ENCODE measurements around the gene MLLT6.

Gene MLLT6

GRCh38 chr17:38674749-38675615 is 30.1 kb upstream of the MLLT6 start, which contains the start of gene EPOP:
TSS of gene EPOP (minus strand) at chr17:38674957. CDS start at chr17:38674495, 462 bp downstream.
- DNase-seq (ENCODE audit: low spot score): peak; percentile 83

- peak; percentile 76 for DNase-seq (ENCODE audit: low spot score)
Measured at GRCh38 chr17:38676706-38677504, 28.2 kb upstream of the MLLT6 start.

- no peak for DNase-seq (ENCODE audit: low spot score)
Measured at GRCh38 chr17:38677819-38678218, 27.3 kb upstream of the MLLT6 start.

- no peak for DNase-seq (ENCODE audit: low spot score)
Measured at GRCh38 chr17:38681096-38681495, 24.0 kb upstream of the MLLT6 start.

GRCh38 chr17:38685491-38685890 is 19.6 kb upstream of the MLLT6 start:
- DNase-seq (ENCODE audit: low spot score): no peak

- no peak for DNase-seq (ENCODE audit: low spot score)
Measured at GRCh38 chr17:38687286-38687685, 17.8 kb upstream of the MLLT6 start.

- DNase-seq (ENCODE audit: low spot score): no peak
Measured at GRCh38 chr17:38690386-38690785, 14.7 kb upstream of the MLLT6 start.

GRCh38 chr17:38691154-38691553 is 13.9 kb upstream of the MLLT6 start:
- DNase-seq (ENCODE audit: low spot score): no peak

GRCh38 chr17:38693700-38694329 is 11.3 kb upstream of the MLLT6 start:
- no peak for DNase-seq (ENCODE audit: low spot score)

GRCh38 chr17:38697061-38697820 is 7.8 kb upstream of the MLLT6 start:
- DNase-seq (ENCODE audit: low spot score): no peak

- no peak for DNase-seq (ENCODE audit: low spot score)
Measured at GRCh38 chr17:38698760-38699159, 6.3 kb upstream of the MLLT6 start.

- DNase-seq (ENCODE audit: low spot score): peak; percentile 54
Measured at GRCh38 chr17:38701504-38702165, 3.4 kb upstream of the MLLT6 start.

GRCh38 chr17:38702166-38702915 is 2.7 kb upstream of the MLLT6 start:
- peak; percentile 75 for DNase-seq (ENCODE audit: low spot score)

GRCh38 chr17:38702916-38703741 is 1.9 kb upstream of the MLLT6 start:
- DNase-seq (ENCODE audit: low spot score): no peak

- DNase-seq (ENCODE audit: low spot score): peak; percentile 80
Measured at GRCh38 chr17:38703742-38704605, 1.1 kb upstream of the MLLT6 start.

- no peak for DNase-seq (ENCODE audit: low spot score)
Measured at GRCh38 chr17:38705523-38705802, 390 bp downstream of the MLLT6 start.

- DNase-seq (ENCODE audit: low spot score): no peak
Measured at GRCh38 chr17:38705803-38706504, 881 bp downstream of the MLLT6 start.
